ENCODE measurements around the gene RAB1A.

DNA sequence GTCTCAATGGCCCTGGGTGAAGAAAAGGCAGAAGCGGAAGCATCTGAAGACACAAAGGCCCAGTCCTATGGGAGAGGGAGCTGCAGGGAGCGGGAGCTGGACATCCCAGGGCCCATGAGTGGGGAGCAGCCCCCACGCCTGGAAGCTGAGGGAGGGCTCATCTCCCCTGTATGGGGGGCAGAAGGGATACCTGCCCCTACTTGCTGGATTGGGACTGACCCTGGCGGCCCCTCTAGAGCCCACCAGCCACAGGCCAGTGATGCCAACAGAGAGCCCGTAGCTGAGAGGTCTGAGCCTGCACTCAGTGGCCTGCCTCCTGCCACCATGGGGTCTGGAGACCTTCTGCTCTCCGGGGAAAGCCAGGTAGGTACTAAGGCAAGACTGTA lies 60.5 kb downstream of the RAB1A start:
- TF ChIP-seq, protein P1, sequence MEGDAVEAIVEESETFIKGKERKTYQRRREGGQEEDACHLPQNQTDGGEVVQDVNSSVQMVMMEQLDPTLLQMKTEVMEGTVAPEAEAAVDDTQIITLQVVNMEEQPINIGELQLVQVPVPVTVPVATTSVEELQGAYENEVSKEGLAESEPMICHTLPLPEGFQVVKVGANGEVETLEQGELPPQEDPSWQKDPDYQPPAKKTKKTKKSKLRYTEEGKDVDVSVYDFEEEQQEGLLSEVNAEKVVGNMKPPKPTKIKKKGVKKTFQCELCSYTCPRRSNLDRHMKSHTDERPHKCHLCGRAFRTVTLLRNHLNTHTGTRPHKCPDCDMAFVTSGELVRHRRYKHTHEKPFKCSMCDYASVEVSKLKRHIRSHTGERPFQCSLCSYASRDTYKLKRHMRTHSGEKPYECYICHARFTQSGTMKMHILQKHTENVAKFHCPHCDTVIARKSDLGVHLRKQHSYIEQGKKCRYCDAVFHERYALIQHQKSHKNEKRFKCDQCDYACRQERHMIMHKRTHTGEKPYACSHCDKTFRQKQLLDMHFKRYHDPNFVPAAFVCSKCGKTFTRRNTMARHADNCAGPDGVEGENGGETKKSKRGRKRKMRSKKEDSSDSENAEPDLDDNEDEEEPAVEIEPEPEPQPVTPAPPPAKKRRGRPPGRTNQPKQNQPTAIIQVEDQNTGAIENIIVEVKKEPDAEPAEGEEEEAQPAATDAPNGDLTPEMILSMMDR (IDR thresholded peaks at IDR 0.05; ENCODE audit: low read depth, low read length, poor library complexity, severe bottlenecking) = no peak
- no peak for TF ChIP-seq EZH2phosphoT487 (IDR thresholded peaks at IDR 0.05; ENCODE audit: borderline replicate concordance, low read length)

All from DOHH2 (cell line).